HEK293 (cell line): Measurements from ENCODE around the gene ZNF274.

Experiments
- CTCF ChIA-PET: fragments of 350-600 bp; formaldehyde crosslinking; extraction: SDS; loops from one replicate; lab custom pipeline; 2021; ENCODE audit warnings: antibody characterized with exemption; lab: Yijun Ruan, JAX
- POLR2A ChIA-PET: fragments of 300-600 bp; formaldehyde crosslinking; extraction: SDS; loops from one replicate; lab custom pipeline; 2020; ENCODE audit warnings: antibody characterized with exemption, inconsistent platforms; lab: Yijun Ruan, JAX
- H3K27ac ChIP-seq: fragments of 200-500 bp; sonication (Bioruptor generic); 2 replicates; pipeline ENCODE4 v1.5.1; 2014; ENCODE audit warnings: low read depth, low read length, control low read depth, inconsistent platforms; ENCODE audit errors: extremely low read depth
- H3K36me3 ChIP-seq, 2 experiments: fragments of 200-500 bp in 1 of 2; sonication (Bioruptor generic) in 1 of 2; 1 replicate in 1 of 2; 2 replicates in 1 of 2; pipeline ENCODE4 v1.5.1; 2014 to 2017; ENCODE audit warnings: inconsistent platforms in 2 of 2, low read length in 2 of 2; ENCODE audit not compliant: control insufficient read depth in 2 of 2, insufficient read depth in 1 of 2
- H3K4me1 ChIP-seq: fragments of 200-500 bp; sonication (Bioruptor generic); 2 replicates; pipeline ENCODE4 v1.5.1; 2014; ENCODE audit warnings: mild to moderate bottlenecking, low read length, inconsistent platforms; ENCODE audit not compliant: control insufficient read depth, insufficient read depth
- H3K4me3 ChIP-seq: 2 replicates; pipeline ENCODE4 v1.5.1; 2011; ENCODE audit warnings: low read depth, mild to moderate bottlenecking, control low read depth, low read length, moderate library complexity
- H3K9me3 ChIP-seq: fragments of 200-500 bp; sonication (Bioruptor generic); 2 replicates; pipeline ENCODE4 v1.5.1; 2014; ENCODE audit warnings: low read depth, low read length, inconsistent platforms; ENCODE audit not compliant: control insufficient read depth, insufficient read depth
- AEBP2 ChIP-seq: fragments of 450-650 bp; formaldehyde crosslinking; IDR thresholded peaks from 2 replicates; pipeline ENCODE4 v1.5.1; 2016; ENCODE audit warnings: missing biosample characterization, missing genetic modification characterization, borderline replicate concordance
- CTCF ChIP-seq: fragments of 450-650 bp; formaldehyde crosslinking; IDR thresholded peaks from 2 replicates; pipeline ENCODE4 v1.5.1; 2016; ENCODE audit warnings: missing biosample characterization, missing genetic modification characterization
- HIC1 ChIP-seq: fragments of 450-650 bp; formaldehyde crosslinking; IDR thresholded peaks from 2 replicates; pipeline ENCODE4 v1.5.1; 2016; ENCODE audit warnings: missing biosample characterization, missing genetic modification characterization
- IKZF3 ChIP-seq: fragments of 450-650 bp; IDR thresholded peaks from 2 replicates; pipeline ENCODE4 v1.5.0; 2018; ENCODE audit warnings: missing biosample characterization, mild to moderate bottlenecking, missing genetic modification characterization, moderate library complexity
- PRDM10 ChIP-seq: fragments of 450-650 bp; formaldehyde crosslinking; IDR thresholded peaks from 2 replicates; pipeline ENCODE4 v1.5.1; 2016; ENCODE audit warnings: missing biosample characterization, missing genetic modification characterization
- ZBTB17 ChIP-seq: fragments of 450-650 bp; formaldehyde crosslinking; IDR thresholded peaks from 2 replicates; pipeline ENCODE4 v1.5.1; 2016; ENCODE audit warnings: missing biosample characterization, missing genetic modification characterization
- ZBTB49 ChIP-seq: fragments of 450-650 bp; formaldehyde crosslinking; IDR thresholded peaks from 2 replicates; pipeline ENCODE4 v1.5.1; 2016; ENCODE audit warnings: missing biosample characterization, missing genetic modification characterization, low read depth
- ZBTB8A ChIP-seq: fragments of 450-650 bp; formaldehyde crosslinking; IDR thresholded peaks from 2 replicates; pipeline ENCODE4 v1.5.1; 2016; ENCODE audit warnings: missing biosample characterization, missing genetic modification characterization
- ZNF10 ChIP-seq: fragments of 450-650 bp; formaldehyde crosslinking; IDR thresholded peaks from 2 replicates; pipeline ENCODE4 v1.5.1; 2017; ENCODE audit warnings: missing biosample characterization, missing genetic modification characterization
- ZNF16 ChIP-seq: fragments of 450-650 bp; formaldehyde crosslinking; IDR thresholded peaks from 2 replicates; pipeline ENCODE4 v1.5.1; 2016; ENCODE audit warnings: low read depth, missing biosample characterization, missing genetic modification characterization
- ZNF19 ChIP-seq: fragments of 450-650 bp; formaldehyde crosslinking; IDR thresholded peaks from 2 replicates; pipeline ENCODE4; 2016; ENCODE audit warnings: missing biosample characterization, missing genetic modification characterization, low read depth
- ZNF26 ChIP-seq: fragments of 450-650 bp; formaldehyde crosslinking; IDR thresholded peaks from 2 replicates; pipeline ENCODE4 v1.5.1; 2016; ENCODE audit warnings: missing biosample characterization, missing genetic modification characterization
- ZNF354C ChIP-seq: fragments of 450-650 bp; formaldehyde crosslinking; IDR thresholded peaks from 2 replicates; pipeline ENCODE4 v1.5.1; 2016; ENCODE audit warnings: missing biosample characterization, missing genetic modification characterization, low read depth, borderline replicate concordance
- ZNF426 ChIP-seq: fragments of 450-650 bp; formaldehyde crosslinking; IDR thresholded peaks from 2 replicates; pipeline ENCODE4 v1.5.1; 2017; ENCODE audit warnings: missing biosample characterization, missing genetic modification characterization, mild to moderate bottlenecking, inconsistent platforms, moderate library complexity
- ZNF521 ChIP-seq: fragments of 450-650 bp; formaldehyde crosslinking; IDR thresholded peaks from 2 replicates; pipeline ENCODE4 v1.5.1; 2017; ENCODE audit warnings: missing biosample characterization, mild to moderate bottlenecking, missing genetic modification characterization
- ZNF610 ChIP-seq: fragments of 450-650 bp; formaldehyde crosslinking; IDR thresholded peaks from 2 replicates; pipeline ENCODE4 v1.5.1; 2016; ENCODE audit warnings: missing biosample characterization, missing genetic modification characterization, borderline replicate concordance
- ZSCAN18 ChIP-seq: fragments of 450-650 bp; formaldehyde crosslinking; IDR thresholded peaks from 2 replicates; pipeline ENCODE4 v1.5.1; 2016; ENCODE audit warnings: missing biosample characterization, missing genetic modification characterization

ZNF274 gene

GRCh38 chr19:58218899-58219298, 36.0 kb downstream of the ZNF274 start:
- ChIA-PET POLR2A (interaction anchor here (0.7 to 2.0 kb wide), 4 partner anchors 10 to 327 kb away, joined by 4 to 12 read pairs (median 6); partner anchors contain the start of genes ZBTB45 and ZNF544), CTCF (interaction anchor here (0.8 to 1.6 kb wide), 6 partner anchors 9 to 300 kb away, joined by 3 to 5 read pairs (median 4); partner anchors contain the start of gene ZNF544)
- H3K9me3 ChIP-seq = no peaks in the 10 kb centered on the region; the same call in 1 of the 2 replicates
- no peaks in the 10 kb centered on the region for H3K4me1 ChIP-seq
- H3K4me3 ChIP-seq = no peak overlapping the region
- TF ChIP-seq ZBTB8A (no peak), CTCF (no peak), ZNF354C (tag by site-specific recombination) (no peak), ZNF10 (tag by site-specific recombination) (no peak), ZSCAN18 (tag by site-specific recombination) (no peak), IKZF3 (tag by site-specific recombination) (no peak), ZBTB49 (tag by site-specific recombination) (no peak)
- H3K27ac ChIP-seq = no peak overlapping the region
- peaks cover 0 to 4% of the 10 kb centered on the region in 2 experiments; a peak in 1 of 3 replicates for H3K36me3 ChIP-seq

- CTCF ChIA-PET = interaction anchor here (0.6 to 1.7 kb wide), 9 partner anchors 9 to 618 kb away, joined by 3 to 5 read pairs (median 4); no protein-coding TSS in a partner anchor
- peak overlapping the region; percentile 93 for H3K4me3 ChIP-seq
- H3K27ac ChIP-seq = peak overlapping the region; percentile 90
- H3K36me3 ChIP-seq = peaks cover 36% of the 10 kb centered on the region in 2 experiments
- peaks cover 3% of the 10 kb centered on the region for H3K9me3 ChIP-seq
- POLR2A ChIA-PET = interaction anchor here (0.6 to 2.3 kb wide), 23 partner anchors 9 to 347 kb away, joined by 3 to 23 read pairs (median 4); partner anchors contain the start of genes CHMP2A, ERVK3-1, ZBTB45 and ZNF274
- no peaks in the 10 kb centered on the region for H3K4me1 ChIP-seq
- TF ChIP-seq HIC1 (tag by site-specific recombination) = 0 out of 2 replicates have a peak, but pooled peaks have one; percentile 22
- no peak for TF ChIP-seq ZBTB17 (tag by site-specific recombination)
- no peak for TF ChIP-seq AEBP2 (tag by site-specific recombination)
- TF ChIP-seq ZNF610 (tag by site-specific recombination) = no peak
- peak; percentile 65; the same call in 1 of the 2 replicates for TF ChIP-seq PRDM10 (tag by site-specific recombination)
- TF ChIP-seq ZNF521 = no peak
- no peak for TF ChIP-seq ZNF426 (tag by site-specific recombination)
- TF ChIP-seq ZNF19 (tag by site-specific recombination) = no peak
- TF ChIP-seq ZNF26 (tag by site-specific recombination) = no peak
- TF ChIP-seq ZNF16 = no peak
Measured at GRCh38 chr19:58227964-58228584, 45.2 kb downstream of the ZNF274 start.
